GM23338 (cell line): ENCODE data around the gene MMADHC.

Experiments
- CREB1 ChIP-seq: fragments of 250-450 bp; sonication (Bioruptor Pico); IDR thresholded peaks from 2 replicates; pipeline ENCODE4 v1.5.0; 2020; ENCODE audit warnings: low read depth, mild to moderate bottlenecking, moderate library complexity
- CTCF ChIP-seq, 2 experiments: fragments of 200-600 bp in 1 of 2; sonication (generic) in 1 of 2; conservative IDR thresholded peaks; 2 replicates each; pipeline versions ENCODE4 v1.5.1 to v1.6.1; 2016 to 2017; ENCODE audit warnings: antibody characterized with exemption in 2 of 2, low read depth in 2 of 2, mild to moderate bottlenecking in 2 of 2, moderate library complexity in 1 of 2
- EZH2 ChIP-seq: fragments of 200-600 bp; sonication (generic); IDR thresholded peaks from one replicate; pipeline ENCODE4 v1.8.0; 2017; ENCODE audit warnings: antibody characterized with exemption, mild to moderate bottlenecking, low read depth; ENCODE audit not compliant: unreplicated experiment
- EZH2phosphoT487 ChIP-seq: fragments of 200-600 bp; sonication (generic); IDR thresholded peaks from one replicate; pipeline ENCODE4 v1.8.1; 2018; ENCODE audit warnings: antibody characterized with exemption; ENCODE audit not compliant: unreplicated experiment
- JUNB ChIP-seq: IDR thresholded peaks from one replicate; pipeline ENCODE4 v1.6.1; 2016; ENCODE audit warnings: antibody characterized with exemption; ENCODE audit not compliant: unreplicated experiment
- NANOG ChIP-seq: IDR thresholded peaks from 2 replicates; pipeline ENCODE4 v1.6.1; 2016; ENCODE audit warnings: antibody characterized with exemption, borderline replicate concordance
- POLR2AphosphoS5 ChIP-seq: IDR thresholded peaks from 2 replicates; pipeline ENCODE4 v1.6.1; 2016; ENCODE audit warnings: antibody characterized with exemption, low read depth
- REST ChIP-seq: IDR thresholded peaks from one replicate; pipeline ENCODE4 v1.6.1; 2018; ENCODE audit warnings: antibody characterized with exemption; ENCODE audit not compliant: unreplicated experiment

- TF ChIP-seq CTCF (conservative IDR thresholded peaks at IDR 0.05; ENCODE audit: low read depth in 2 of 2) (no peak), EZH2phosphoT487 (no peak), EZH2 (no peak), REST (no peak), NANOG (no peak), JUNB (no peak), POLR2AphosphoS5 (no peak), CREB1 (no peak)
These were observed 6.8 kb upstream of the MMADHC start for GRCh38 chr2:149594411-149594810.
